Dedifferentiated amniotic fluid mesenchymal stem cell (primary cell): ENCODE data around the gene LGALS9C.
"Not testable (repeated sequence)": the region's sequence is repeated elsewhere in the genome, so short reads cannot be mapped to it uniquely, and the experiment has no call there.

ENCODE experiments used
- DNase-seq: peaks from one replicate; pipeline ENCODE4 v3.0.0-alpha.2; 2016; ENCODE audit errors: extremely low spot score

The LGALS9C gene

GRCh38 chr17:18478977-18479595, 2.5 kb downstream of the LGALS9C start:
- DNase-seq: not testable (repeated sequence)

GRCh38 chr17:18481775-18482174, 5.2 kb downstream of the LGALS9C start:
- DNase-seq: not testable (repeated sequence)

- DNase-seq: not testable (repeated sequence)
Observed at GRCh38 chr17:18485936-18486464, 9.4 kb downstream of the LGALS9C start.

DNA sequence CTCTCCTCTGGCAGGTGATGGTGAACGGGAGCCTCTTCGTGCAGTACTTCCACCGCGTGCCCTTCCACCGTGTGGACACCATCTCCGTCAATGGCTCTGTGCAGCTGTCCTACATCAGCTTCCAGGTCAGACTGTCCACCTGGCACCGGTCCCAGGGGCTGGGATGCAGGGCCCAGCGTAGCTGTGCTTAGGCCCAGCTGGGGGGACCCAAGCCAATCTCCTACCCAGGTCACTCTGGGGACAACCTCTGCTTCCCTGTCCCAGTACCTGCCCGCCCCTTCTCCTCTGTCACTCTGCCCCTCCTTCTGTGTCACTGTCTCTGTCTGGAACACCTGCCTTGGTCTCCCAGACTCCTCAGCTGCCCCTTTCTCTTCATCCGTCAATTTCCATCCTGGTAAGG, 11.0 kb downstream of the LGALS9C start:
- DNase-seq: not testable (repeated sequence)

DNA sequence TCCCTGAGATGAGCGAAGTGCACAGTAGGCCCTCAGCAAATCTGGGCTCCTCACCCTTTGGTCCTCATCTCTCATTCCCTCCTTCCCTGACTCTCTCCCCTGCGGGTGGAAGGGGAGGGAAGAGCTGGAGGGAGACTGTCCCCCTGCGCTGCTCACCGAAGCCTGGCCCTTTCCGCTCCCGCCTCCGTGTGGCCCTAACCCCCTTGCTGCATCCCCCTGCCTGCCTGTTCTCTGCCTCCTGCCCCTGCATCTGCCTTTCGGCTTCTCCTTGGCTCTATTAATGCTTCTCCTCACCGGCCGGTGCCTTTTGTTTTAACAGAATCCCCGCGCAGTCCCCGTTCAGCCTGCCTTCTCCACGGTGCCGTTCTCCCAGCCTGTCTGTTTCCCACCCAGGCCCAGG, 12.0 kb downstream of the LGALS9C start:
- DNase-seq: not testable (repeated sequence)

DNA sequence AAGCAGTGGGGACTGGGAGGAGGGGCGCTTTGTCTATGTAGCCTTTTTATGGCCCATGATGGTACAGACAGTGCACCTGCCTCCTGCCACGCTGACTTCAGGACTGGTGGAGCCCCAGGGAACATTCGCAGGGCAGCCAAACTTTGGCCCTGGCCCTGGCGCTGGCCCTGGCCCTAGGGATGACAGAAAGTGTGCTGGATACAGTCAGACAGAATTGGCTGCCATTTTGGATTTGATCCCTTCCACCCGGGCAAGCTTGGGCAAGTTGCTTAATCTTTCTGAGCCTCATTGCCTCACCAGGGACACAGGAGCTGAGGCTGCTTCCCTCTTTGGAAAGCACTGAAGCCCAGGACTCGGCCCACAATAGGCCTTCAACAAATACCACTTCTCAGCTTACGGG, 13.4 kb downstream of the LGALS9C start:
- not testable (repeated sequence) for DNase-seq

DNA sequence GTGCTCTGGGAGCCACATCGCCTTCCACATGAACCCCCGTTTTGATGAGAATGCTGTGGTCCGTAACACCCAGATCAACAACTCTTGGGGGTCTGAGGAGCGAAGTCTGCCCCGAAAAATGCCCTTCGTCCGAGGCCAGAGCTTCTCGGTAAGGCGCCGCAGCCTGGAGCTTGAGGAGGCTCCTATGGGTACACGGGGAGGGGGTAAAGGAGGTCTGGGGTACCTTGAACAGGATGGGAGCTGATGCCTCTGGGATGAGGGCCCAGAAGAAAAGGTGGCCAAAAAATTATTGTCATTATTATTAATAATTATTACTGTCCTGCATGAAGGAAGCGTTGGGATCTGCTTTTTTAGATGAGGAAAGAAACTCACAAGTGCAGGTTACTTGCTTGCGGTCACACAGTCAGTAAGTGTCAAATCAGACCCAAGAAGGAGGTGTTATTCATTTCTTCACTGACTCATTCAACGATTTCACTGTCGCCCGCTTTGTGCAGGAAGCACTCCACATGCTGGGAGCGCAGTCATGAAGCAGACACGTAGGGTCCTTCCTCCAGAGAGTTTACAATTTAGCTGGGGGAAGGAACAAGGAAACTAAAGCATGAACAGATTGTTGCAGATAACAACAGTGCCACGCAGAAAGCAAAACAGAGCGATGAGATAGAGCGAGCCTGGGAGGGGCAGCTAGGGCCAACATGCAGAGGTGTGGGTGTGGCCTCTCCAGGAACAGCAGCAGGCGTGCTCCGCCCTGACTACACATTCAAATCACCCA, 16.3 kb downstream of the LGALS9C start:
- not testable (repeated sequence) for DNase-seq

DNA sequence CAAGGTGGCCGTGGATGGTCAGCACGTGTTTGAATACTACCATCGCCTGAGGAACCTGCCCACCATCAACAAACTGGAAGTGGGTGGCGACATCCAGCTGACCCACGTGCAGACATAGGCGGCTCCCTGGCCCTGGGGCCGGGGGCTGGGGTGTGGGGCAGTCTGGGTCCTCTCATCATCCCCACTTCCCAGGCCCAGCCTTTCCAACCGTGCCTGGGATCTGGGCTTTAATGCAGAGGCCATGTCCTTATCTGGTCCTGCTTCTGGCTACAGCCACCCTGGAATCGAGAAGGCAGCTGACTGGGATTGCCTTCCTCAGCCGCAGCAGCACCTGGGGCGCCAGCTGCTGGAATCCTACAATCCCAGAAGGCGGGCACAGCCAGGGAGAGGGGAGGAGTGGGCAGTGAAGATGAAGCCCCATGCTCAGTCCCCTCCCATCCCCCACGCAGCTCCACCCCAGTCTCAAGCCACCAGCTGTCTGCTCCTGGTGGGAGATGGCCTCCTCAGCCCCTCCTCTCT, 17.7 kb downstream of the LGALS9C start:
- not testable (repeated sequence) for DNase-seq

DNA sequence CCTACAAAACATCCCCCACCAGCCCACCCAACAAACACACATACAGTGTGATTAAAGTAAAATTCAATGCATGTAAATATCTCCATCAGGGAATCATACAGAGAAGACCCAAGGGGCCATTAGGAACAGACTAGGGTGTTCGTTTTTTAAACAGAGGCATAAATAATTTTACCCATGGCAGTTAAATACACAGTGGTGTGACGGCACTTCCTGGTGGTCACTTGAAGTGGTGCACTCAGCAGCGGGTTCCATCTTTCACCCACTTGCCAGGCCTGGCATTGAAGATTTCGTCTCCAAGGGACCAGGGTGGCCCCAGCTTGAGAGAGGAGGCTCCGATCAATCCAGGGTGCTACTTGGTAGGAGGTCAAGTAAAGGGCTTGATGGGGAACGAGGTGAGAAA, 20.5 kb downstream of the LGALS9C start:
- not testable (repeated sequence) for DNase-seq

DNA sequence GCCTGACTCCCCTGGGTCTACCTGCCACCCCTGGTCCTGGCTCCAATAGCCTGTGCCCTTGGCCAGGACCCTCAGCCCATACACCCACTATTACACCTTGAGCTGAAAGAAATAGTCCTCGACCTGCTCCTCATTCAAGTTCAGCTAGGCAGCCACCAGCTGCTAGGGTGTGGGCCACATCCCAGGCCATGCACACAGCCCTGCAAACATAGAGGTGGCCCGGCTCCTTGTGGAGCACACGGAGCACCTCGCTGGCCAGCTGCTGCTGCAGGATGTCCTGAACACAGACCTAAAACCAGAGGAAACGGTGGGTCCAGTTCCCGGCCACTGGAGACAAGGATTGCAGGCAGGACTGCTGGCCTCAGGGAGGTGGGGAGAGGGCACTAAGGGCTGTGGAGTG, 22.5 kb downstream of the LGALS9C start:
- not testable (repeated sequence) for DNase-seq

- not testable (repeated sequence) for DNase-seq
Observed at GRCh38 chr17:18499756-18500155, 23.2 kb downstream of the LGALS9C start.

DNA sequence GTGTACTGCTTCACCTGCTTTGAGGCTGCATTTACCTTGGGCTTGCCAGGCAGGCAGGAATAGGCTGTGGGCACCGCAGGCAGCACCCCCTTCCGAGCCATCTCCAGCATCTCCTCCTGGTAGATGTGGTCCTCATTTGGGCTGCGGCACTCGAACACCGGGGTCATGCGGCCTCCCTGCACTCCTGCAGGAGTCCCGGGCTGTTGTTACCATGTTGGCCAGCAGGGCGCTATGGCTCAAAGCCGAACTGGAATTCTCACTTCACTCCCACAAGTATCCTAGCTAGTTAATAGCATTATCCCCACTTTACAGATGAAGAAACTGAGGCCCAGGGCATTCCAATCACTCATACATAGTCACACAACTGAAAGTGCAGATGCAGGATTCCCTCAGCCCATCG, 23.7 kb downstream of the LGALS9C start:
- DNase-seq: not testable (repeated sequence)

- DNase-seq: not testable (repeated sequence)
Observed at GRCh38 chr17:18500816-18501215, 24.2 kb downstream of the LGALS9C start.

DNA sequence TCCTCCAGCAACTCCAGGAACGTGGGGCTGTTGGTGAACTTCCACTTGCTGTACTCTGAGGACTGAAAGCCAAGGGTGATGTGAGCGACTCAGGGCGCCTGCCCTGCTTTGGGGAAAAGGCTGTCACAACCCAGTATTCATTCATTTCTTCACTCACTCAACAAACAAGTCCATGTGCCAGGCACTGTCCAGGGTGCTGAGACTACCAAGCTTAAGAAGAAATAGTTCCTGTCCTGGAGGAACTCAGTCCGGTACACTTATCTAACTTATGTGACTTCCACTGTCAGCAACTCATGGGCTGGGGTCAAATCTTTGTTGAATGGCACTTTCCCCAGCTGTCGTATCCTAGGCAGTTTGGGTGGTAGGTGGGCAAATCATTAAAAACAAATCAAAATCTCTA, 26.6 kb downstream of the LGALS9C start:
- DNase-seq: not testable (repeated sequence)

- not testable (repeated sequence) for DNase-seq
Observed at GRCh38 chr17:18507729-18508128, 31.1 kb downstream of the LGALS9C start.

DNA sequence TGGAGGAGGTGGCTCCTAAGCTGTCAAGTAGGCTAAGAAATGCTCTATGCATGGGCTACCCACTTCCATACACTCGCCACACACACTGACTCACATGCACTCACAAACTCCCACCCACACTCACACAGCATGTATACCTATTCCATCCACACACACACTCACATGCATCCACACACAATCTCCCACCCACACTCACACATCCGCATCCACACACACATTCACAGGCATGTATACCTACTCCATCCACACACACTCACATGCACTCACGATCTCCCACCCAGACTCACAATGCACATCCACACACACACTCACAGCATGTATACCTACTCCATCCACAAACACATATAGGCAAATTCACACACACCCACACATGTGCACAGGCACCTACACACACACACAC, 32.1 kb downstream of the LGALS9C start:
- DNase-seq: not testable (repeated sequence)

DNA sequence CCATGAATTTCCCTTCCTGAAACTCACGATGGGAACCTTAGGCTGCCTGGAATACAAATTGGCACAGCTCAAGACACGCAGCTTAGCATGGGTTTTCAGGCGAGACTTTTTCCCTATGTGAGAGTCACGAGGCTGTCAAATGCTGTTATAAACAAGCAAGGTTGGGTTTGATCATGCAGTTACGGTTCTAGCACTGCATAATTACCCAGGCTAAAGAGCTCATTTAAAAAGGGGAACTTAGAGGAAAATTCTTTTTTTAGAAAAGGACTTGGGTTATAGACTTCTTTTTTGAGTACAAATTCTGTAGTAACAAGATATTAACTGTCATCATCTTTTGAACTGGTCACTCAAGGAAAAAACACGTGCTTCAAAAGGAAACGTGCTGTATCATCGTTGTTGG, 44.5 kb downstream of the LGALS9C start:
- DNase-seq: not testable (repeated sequence)

DNA sequence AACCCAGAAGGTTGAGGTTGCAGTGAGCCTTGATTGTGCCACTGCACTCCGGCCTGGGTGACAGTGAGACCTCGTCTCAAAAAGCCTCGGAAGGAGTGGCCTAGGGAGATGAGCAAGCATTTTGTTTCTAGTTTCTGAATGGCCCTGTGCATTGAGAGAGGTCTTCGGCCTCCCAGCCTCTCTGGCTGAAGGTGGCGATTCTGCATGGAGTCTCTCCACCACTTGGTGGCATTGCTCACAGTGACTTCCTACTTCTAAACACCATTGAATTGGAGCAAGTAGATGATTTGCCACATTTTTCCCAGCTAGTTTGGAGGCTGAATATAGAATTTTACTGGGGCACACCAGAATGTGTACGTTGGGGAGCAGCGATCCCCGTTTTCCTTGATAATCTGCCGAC, 48.4 kb downstream of the LGALS9C start:
- not testable (repeated sequence) for DNase-seq

GRCh38 chr17:18526168-18526800, 49.7 kb downstream of the LGALS9C start:
- DNase-seq: not testable (repeated sequence)

DNA sequence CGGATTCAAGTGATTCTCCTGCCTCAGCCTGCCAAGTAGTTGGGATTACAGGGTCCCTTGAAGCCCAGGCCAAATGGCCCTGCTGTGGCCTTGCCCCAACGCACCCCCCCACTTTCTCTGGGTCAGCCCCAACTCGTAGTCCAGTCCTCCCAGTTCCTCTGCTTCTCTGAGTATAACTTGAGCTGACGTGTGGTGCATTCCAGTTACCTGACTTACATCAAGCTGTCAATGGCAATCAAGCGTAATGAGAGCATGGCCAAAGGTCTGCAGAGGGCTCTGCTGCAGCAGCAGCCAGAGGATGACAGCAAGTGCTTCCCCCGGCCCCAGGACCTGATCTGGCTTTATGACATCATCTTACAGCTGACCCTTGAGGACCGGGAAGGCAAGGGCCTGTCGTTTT, 50.8 kb downstream of the LGALS9C start:
- not testable (repeated sequence) for DNase-seq

DNA sequence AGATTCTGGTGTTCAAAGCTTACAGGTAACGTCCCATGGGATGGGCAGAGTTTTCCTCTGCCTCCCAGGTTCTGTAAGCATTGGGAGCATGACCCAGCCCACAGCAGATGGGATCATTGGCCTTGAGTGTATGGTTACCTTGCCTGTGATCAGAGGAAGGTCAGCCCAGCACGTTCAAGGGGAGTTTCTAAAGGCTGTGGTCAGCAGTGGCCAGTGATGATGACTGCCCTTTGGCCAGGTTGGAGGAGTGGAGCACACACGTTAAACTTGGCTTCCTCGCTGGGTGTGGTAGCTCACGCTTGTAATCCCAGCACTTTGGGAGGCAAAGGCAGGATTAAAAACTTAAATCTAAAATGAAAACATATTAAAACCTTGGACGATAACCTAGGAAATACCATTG, 51.8 kb downstream of the LGALS9C start:
- not testable (repeated sequence) for DNase-seq

- DNase-seq: not testable (repeated sequence)
Observed at GRCh38 chr17:18528899-18529500, 52.4 kb downstream of the LGALS9C start.
